ENCODE data around the gene TTYH1. TPM values are rescaled to one million over a fixed set of nuclear protein-coding genes. Genes with fewer than 3 reads are reported as not detected.
"Not testable (repeated sequence)": the region's sequence is repeated elsewhere in the genome, so short reads cannot be mapped to it uniquely, and the experiment has no call there.

TTYH1 gene
- 2.9 and 3.9 TPM in 2 replicates for total RNA-seq (2022)
- Bru-seq, nascent RNA = percentile 22 among the genes with signal in this experiment
- percentile 20 among the genes with signal in this experiment for BruChase-seq, experiment 1, labeled RNA remaining after a 6-hour chase
- percentile 15 among the genes with signal in this experiment for BruChase-seq, experiment 2, labeled RNA remaining after a 2-hour chase
- long read RNA-seq, partial matches to known transcripts = 0 of 2 reads
- long read RNA-seq, other reads (novel, unspliced or antisense) = 2 of 2 reads

GRCh38 chr19:54415208-54415900 is at the start of gene TTYH1:
Gene TTYH1, plus strand, starts transcription at chr19:54415464. Its CDS starts 89 bp downstream, at chr19:54415553.
- peak; percentile 69 for TF ChIP-seq CTCF (IDR thresholded peaks at IDR 0.05; ENCODE audit: unreplicated experiment)
- no peaks in the 10 kb centered on the region for H3K36me3 Mint-ChIP-seq (ENCODE audit: insufficient read depth, unreplicated experiment)
- no TSS peak for BruUV-seq (replicated peaks)
- H3K9me3 Mint-ChIP-seq (ENCODE audit: low read depth, unreplicated experiment) = peaks cover 12% of the 10 kb centered on the region
- H3K4me1 Mint-ChIP-seq (ENCODE audit: low read depth, unreplicated experiment) = peaks cover 13% of the 10 kb centered on the region
- no peak within 1 kb of the TSS for H3K4me3 Mint-ChIP-seq (ENCODE audit: low read depth, unreplicated experiment)
- CTCF ChIA-PET = interaction anchor here (0.5 to 1.1 kb wide), 2 partner anchors 23 to 589 kb away, joined by 3 read pairs; no protein-coding TSS in a partner anchor
- H3K27ac Mint-ChIP-seq (ENCODE audit: unreplicated experiment) = no peak within 1 kb of the TSS
- H3K27me3 Mint-ChIP-seq (ENCODE audit: unreplicated experiment) = peaks cover 67% of the 10 kb centered on the region
- intact Hi-C loops (cut with micrococcal nuclease; ENCODE audit: unreplicated experiment) = no loop called here
- DNase-seq = no peak

GRCh38 chr19:54365798-54366197 is 49.5 kb upstream of the TTYH1 start:
- H3K27ac Mint-ChIP-seq (ENCODE audit: unreplicated experiment); H3K4me3 Mint-ChIP-seq (ENCODE audit: low read depth, unreplicated experiment); H3K9me3 Mint-ChIP-seq (ENCODE audit: low read depth, unreplicated experiment); intact Hi-C loops (cut with micrococcal nuclease; ENCODE audit: unreplicated experiment); DNase-seq; H3K36me3 Mint-ChIP-seq (ENCODE audit: insufficient read depth, unreplicated experiment); BruUV-seq (replicated peaks): not testable (repeated sequence)
- Mint-ChIP-seq H3K4me1 (ENCODE audit: low read depth, unreplicated experiment) (peaks cover 42% of the 10 kb centered on the region), H3K27me3 (ENCODE audit: unreplicated experiment) (peaks cover 68% of the 10 kb centered on the region)
- CTCF ChIA-PET = interaction anchor here (0.6 kb wide), 1 partner anchor 1533 kb away, joined by 3 read pairs; no protein-coding TSS in a partner anchor

- H3K36me3 Mint-ChIP-seq (ENCODE audit: insufficient read depth, unreplicated experiment) = no peaks in the 10 kb centered on the region
- peaks cover 32% of the 10 kb centered on the region for H3K4me1 Mint-ChIP-seq (ENCODE audit: low read depth, unreplicated experiment)
- no peak overlapping the region for H3K27ac Mint-ChIP-seq (ENCODE audit: unreplicated experiment)
- peaks cover 73% of the 10 kb centered on the region for H3K27me3 Mint-ChIP-seq (ENCODE audit: unreplicated experiment)
- intact Hi-C loops (cut with micrococcal nuclease; ENCODE audit: unreplicated experiment) = no loop called here
- DNase-seq = no peak
- no peak for TF ChIP-seq CTCF (IDR thresholded peaks at IDR 0.05; ENCODE audit: unreplicated experiment)
- no TSS peak for BruUV-seq (replicated peaks)
- CTCF ChIA-PET = no interaction called here
- no peak overlapping the region for H3K4me3 Mint-ChIP-seq (ENCODE audit: low read depth, unreplicated experiment)
- peaks cover 2% of the 10 kb centered on the region for H3K9me3 Mint-ChIP-seq (ENCODE audit: low read depth, unreplicated experiment)
Measured at GRCh38 chr19:54366811-54367210, 48.5 kb upstream of the TTYH1 start.

GRCh38 chr19:54369082-54369687 is 46.1 kb upstream of the TTYH1 start:
- BruUV-seq (replicated peaks) = no TSS peak

GRCh38 chr19:54369688-54370433 is 45.4 kb upstream of the TTYH1 start:
- H3K36me3 Mint-ChIP-seq (ENCODE audit: insufficient read depth, unreplicated experiment); H3K27ac Mint-ChIP-seq (ENCODE audit: unreplicated experiment); CTCF ChIA-PET; BruUV-seq (replicated peaks); H3K9me3 Mint-ChIP-seq (ENCODE audit: low read depth, unreplicated experiment); DNase-seq; intact Hi-C loops (cut with micrococcal nuclease; ENCODE audit: unreplicated experiment); H3K4me3 Mint-ChIP-seq (ENCODE audit: low read depth, unreplicated experiment): not testable (repeated sequence)
- peaks cover 47% of the 10 kb centered on the region for H3K27me3 Mint-ChIP-seq (ENCODE audit: unreplicated experiment)
- H3K4me1 Mint-ChIP-seq (ENCODE audit: low read depth, unreplicated experiment) = peaks cover 13% of the 10 kb centered on the region

More at GRCh38 chr19:54369082-54369687, 46.1 kb upstream of the TTYH1 start:
- peak overlapping the region; percentile 50 for H3K27ac Mint-ChIP-seq (ENCODE audit: unreplicated experiment)
- intact Hi-C loops (cut with micrococcal nuclease; ENCODE audit: unreplicated experiment) = no loop called here
- H3K27me3 Mint-ChIP-seq (ENCODE audit: unreplicated experiment) = peaks cover 53% of the 10 kb centered on the region
- CTCF ChIA-PET = interaction anchor here (0.6 kb wide), 1 partner anchor 813 kb away, joined by 3 read pairs; no protein-coding TSS in a partner anchor
- no peak overlapping the region for H3K4me3 Mint-ChIP-seq (ENCODE audit: low read depth, unreplicated experiment)
- H3K9me3 Mint-ChIP-seq (ENCODE audit: low read depth, unreplicated experiment) = no peaks in the 10 kb centered on the region
- no peak for DNase-seq
- H3K36me3 Mint-ChIP-seq (ENCODE audit: insufficient read depth, unreplicated experiment) = no peaks in the 10 kb centered on the region
- peaks cover 19% of the 10 kb centered on the region for H3K4me1 Mint-ChIP-seq (ENCODE audit: low read depth, unreplicated experiment)
- TF ChIP-seq CTCF (IDR thresholded peaks at IDR 0.05; ENCODE audit: unreplicated experiment) = no peak

- H3K9me3 Mint-ChIP-seq (ENCODE audit: low read depth, unreplicated experiment); H3K36me3 Mint-ChIP-seq (ENCODE audit: insufficient read depth, unreplicated experiment); DNase-seq; BruUV-seq (replicated peaks); CTCF ChIA-PET; H3K4me3 Mint-ChIP-seq (ENCODE audit: low read depth, unreplicated experiment); intact Hi-C loops (cut with micrococcal nuclease; ENCODE audit: unreplicated experiment); H3K27ac Mint-ChIP-seq (ENCODE audit: unreplicated experiment): not testable (repeated sequence)
- Mint-ChIP-seq H3K4me1 (ENCODE audit: low read depth, unreplicated experiment) (peaks cover 12% of the 10 kb centered on the region), H3K27me3 (ENCODE audit: unreplicated experiment) (peaks cover 41% of the 10 kb centered on the region)
Measured at GRCh38 chr19:54370434-54370796, 44.8 kb upstream of the TTYH1 start.

- CTCF ChIA-PET; DNase-seq; H3K9me3 Mint-ChIP-seq (ENCODE audit: low read depth, unreplicated experiment); intact Hi-C loops (cut with micrococcal nuclease; ENCODE audit: unreplicated experiment); BruUV-seq (replicated peaks); H3K4me3 Mint-ChIP-seq (ENCODE audit: low read depth, unreplicated experiment); H3K36me3 Mint-ChIP-seq (ENCODE audit: insufficient read depth, unreplicated experiment); H3K27ac Mint-ChIP-seq (ENCODE audit: unreplicated experiment): not testable (repeated sequence)
- Mint-ChIP-seq H3K27me3 (ENCODE audit: unreplicated experiment) (peaks cover 31% of the 10 kb centered on the region), H3K4me1 (ENCODE audit: low read depth, unreplicated experiment) (peaks cover 12% of the 10 kb centered on the region)
Measured at GRCh38 chr19:54371453-54371852, 43.8 kb upstream of the TTYH1 start.

All from Calu3 (cell line).